GM21360 (cell line): ENCODE measurements around the gene PABPC4L.
"Not testable (repeated sequence)": the region's sequence is repeated elsewhere in the genome, so short reads cannot be mapped to it uniquely, and the experiment has no call there.

Experiments
- ATAC-seq: cut with Tn5 transposase; IDR thresholded peaks from one replicate; pipeline ENCODE4 v1.9.1; 2021; ENCODE audit warnings: mild to moderate bottlenecking, moderate library complexity; ENCODE audit not compliant: unreplicated experiment

PABPC4L gene

GRCh38 chr4:134201216-134202161 lies at the start of gene PABPC4L:
PABPC4L (minus strand) TSS chr4:134201789; CDS start chr4:134201019, 770 bp downstream.
- ATAC-seq: no peak

- no peak for ATAC-seq
These were observed 49.7 kb upstream of the PABPC4L start for GRCh38 chr4:134251322-134251721.

GRCh38 chr4:134243742-134244713 lies 42.4 kb upstream of the PABPC4L start:
- no peak for ATAC-seq

- ATAC-seq: no peak
These were observed 17.5 kb upstream of the PABPC4L start for GRCh38 chr4:134219043-134219442.

GRCh38 chr4:134216411-134216810 lies 14.8 kb upstream of the PABPC4L start:
- no peak for ATAC-seq

GRCh38 chr4:134215620-134216344 lies 14.2 kb upstream of the PABPC4L start:
- ATAC-seq: no peak

GRCh38 chr4:134207955-134208354 lies 6.4 kb upstream of the PABPC4L start:
- not testable (repeated sequence) for ATAC-seq

GRCh38 chr4:134202166-134202956 lies 772 bp upstream of the PABPC4L start:
- ATAC-seq: no peak

- ATAC-seq: no peak
These were observed 776 bp downstream of the PABPC4L start for GRCh38 chr4:134200811-134201215.

- no peak for ATAC-seq
These were observed 11.6 kb downstream of the PABPC4L start for GRCh38 chr4:134189949-134190348.

GRCh38 chr4:134189480-134189879 lies 12.1 kb downstream of the PABPC4L start:
- no peak for ATAC-seq

- ATAC-seq: no peak
These were observed 22.9 kb downstream of the PABPC4L start for GRCh38 chr4:134178706-134179105.

- no peak for ATAC-seq
These were observed 27.3 kb downstream of the PABPC4L start for GRCh38 chr4:134174271-134174670.

GRCh38 chr4:134160211-134160610 lies 41.4 kb downstream of the PABPC4L start:
- no peak for ATAC-seq

- no peak for ATAC-seq
These were observed 47.5 kb downstream of the PABPC4L start for GRCh38 chr4:134154097-134154496.

- no peak for ATAC-seq
These were observed 53.6 kb downstream of the PABPC4L start for GRCh38 chr4:134147941-134148340.
